Measurements from ENCODE around the gene VPS13D. TPM values are rescaled to one million over a fixed set of nuclear protein-coding genes. Genes with fewer than 3 reads are reported as not detected.
A peak's percentile ranks its signal among the peaks of the same experiment; 100 is the strongest.

VPS13D gene
- total and polyA plus RNA-seq, 4 donors = 10.2 to 68.3 (median 12.6) TPM

GRCh38 chr1:12231276-12231595 lies 1.4 kb downstream of the VPS13D start:
- Histone ChIP-seq H3K4me3 (ENCODE audit: low read depth in 1 of 3, low read length in 3 of 3) (peak overlapping the region; percentile 91 to 100 (median 94)), H3K9me3 (ENCODE audit: control insufficient read depth in 4 of 4, low read length in 3 of 4) (no peaks in the 10 kb centered on the region), H3K36me3 (ENCODE audit: control insufficient read depth in 4 of 4, insufficient read depth in 3 of 4, low read depth in 1 of 4, low read length in 3 of 4) (peaks cover 0 to 10% (median 4%) of the 10 kb centered on the region in 4 donors), H3K9ac (ENCODE audit: low read depth in 1 of 2, low read length in 2 of 2) (peak overlapping the region; percentile 27 to 66), H3K27me3 (ENCODE audit: control insufficient read depth in 4 of 4, insufficient read depth in 4 of 4, low read length in 3 of 4) (no peaks in the 10 kb centered on the region), H3K4me1 (ENCODE audit: control insufficient read depth in 4 of 4, insufficient read depth in 4 of 4, low read length in 3 of 4) (peaks cover 7 to 19% (median 14%) of the 10 kb centered on the region in 4 donors), H3K27ac (ENCODE audit: low read depth in 1 of 2, low read length in 2 of 2) (peak overlapping the region; percentile 92 to 95)
- 15% methylated on average over 4 of the region's 4 CpGs for WGBS
- TF ChIP-seq, protein P1, sequence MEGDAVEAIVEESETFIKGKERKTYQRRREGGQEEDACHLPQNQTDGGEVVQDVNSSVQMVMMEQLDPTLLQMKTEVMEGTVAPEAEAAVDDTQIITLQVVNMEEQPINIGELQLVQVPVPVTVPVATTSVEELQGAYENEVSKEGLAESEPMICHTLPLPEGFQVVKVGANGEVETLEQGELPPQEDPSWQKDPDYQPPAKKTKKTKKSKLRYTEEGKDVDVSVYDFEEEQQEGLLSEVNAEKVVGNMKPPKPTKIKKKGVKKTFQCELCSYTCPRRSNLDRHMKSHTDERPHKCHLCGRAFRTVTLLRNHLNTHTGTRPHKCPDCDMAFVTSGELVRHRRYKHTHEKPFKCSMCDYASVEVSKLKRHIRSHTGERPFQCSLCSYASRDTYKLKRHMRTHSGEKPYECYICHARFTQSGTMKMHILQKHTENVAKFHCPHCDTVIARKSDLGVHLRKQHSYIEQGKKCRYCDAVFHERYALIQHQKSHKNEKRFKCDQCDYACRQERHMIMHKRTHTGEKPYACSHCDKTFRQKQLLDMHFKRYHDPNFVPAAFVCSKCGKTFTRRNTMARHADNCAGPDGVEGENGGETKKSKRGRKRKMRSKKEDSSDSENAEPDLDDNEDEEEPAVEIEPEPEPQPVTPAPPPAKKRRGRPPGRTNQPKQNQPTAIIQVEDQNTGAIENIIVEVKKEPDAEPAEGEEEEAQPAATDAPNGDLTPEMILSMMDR (IDR thresholded peaks at IDR 0.05; ENCODE audit: low read depth, low read length, missing input control) = no peak
- no peak for TF ChIP-seq RXRA (IDR thresholded peaks at IDR 0.05)
- TF ChIP-seq SP1 (IDR thresholded peaks at IDR 0.05) = no peak
- TF ChIP-seq HNF4G (IDR thresholded peaks at IDR 0.05) = no peak
- TF ChIP-seq, protein P2, sequence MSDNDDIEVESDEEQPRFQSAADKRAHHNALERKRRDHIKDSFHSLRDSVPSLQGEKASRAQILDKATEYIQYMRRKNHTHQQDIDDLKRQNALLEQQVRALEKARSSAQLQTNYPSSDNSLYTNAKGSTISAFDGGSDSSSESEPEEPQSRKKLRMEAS (IDR thresholded peaks at IDR 0.05) = no peak
- no peak for TF ChIP-seq ZBTB33 (IDR thresholded peaks at IDR 0.05)
- TF ChIP-seq EGR1 (IDR thresholded peaks at IDR 0.05; ENCODE audit: low read depth in 2 of 2) = no peak
- no peak for TF ChIP-seq HNF4A (conservative IDR thresholded peaks at IDR 0.05)
- no peak for TF ChIP-seq JUND (IDR thresholded peaks at IDR 0.05)
- DNase-seq (ENCODE audit: low spot score) = no peak

DNA sequence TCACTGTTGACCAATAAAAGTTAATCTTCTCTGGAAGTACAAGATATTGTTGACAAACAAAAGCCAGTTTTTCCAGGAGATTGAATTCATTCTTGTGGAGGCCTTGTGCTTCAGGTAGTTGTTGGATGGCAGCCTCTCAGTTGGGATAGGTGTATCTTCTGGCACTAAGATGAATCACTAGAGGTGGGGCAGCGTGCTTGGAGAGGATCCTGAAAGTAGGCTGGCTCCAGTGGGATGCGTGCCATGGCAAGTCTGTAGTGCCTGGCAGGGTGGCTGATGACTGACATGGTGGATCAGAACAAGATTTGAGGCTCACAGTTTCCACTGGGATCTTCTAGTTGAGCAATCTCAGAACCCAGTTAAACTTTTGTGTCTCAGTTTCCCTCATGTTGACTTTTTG lies 2.4 kb downstream of the VPS13D start:
- no peaks in the 10 kb centered on the region for H3K27me3 ChIP-seq (ENCODE audit: control insufficient read depth in 4 of 4, insufficient read depth in 4 of 4, low read length in 3 of 4)
- 36% methylated on average over 2 of the region's 2 CpGs for WGBS
- peaks cover 7 to 19% (median 14%) of the 10 kb centered on the region in 4 donors for H3K4me1 ChIP-seq (ENCODE audit: control insufficient read depth in 4 of 4, insufficient read depth in 4 of 4, low read length in 3 of 4)
- H3K27ac ChIP-seq (ENCODE audit: low read depth in 1 of 2, low read length in 2 of 2) = no peak overlapping the region
- H3K9ac ChIP-seq (ENCODE audit: low read depth in 1 of 2, low read length in 2 of 2) = no peak overlapping the region
- H3K4me3 ChIP-seq (ENCODE audit: low read depth in 1 of 3, low read length in 3 of 3) = no peak overlapping the region
- no peaks in the 10 kb centered on the region for H3K9me3 ChIP-seq (ENCODE audit: control insufficient read depth in 4 of 4, low read length in 3 of 4)
- no peak for TF ChIP-seq EGR1 (IDR thresholded peaks at IDR 0.05; ENCODE audit: low read depth in 2 of 2)
- TF ChIP-seq YY1 (IDR thresholded peaks at IDR 0.05) = no peak
- TF ChIP-seq RAD21 (IDR thresholded peaks at IDR 0.05) = no peak
- TF ChIP-seq HNF4A (conservative IDR thresholded peaks at IDR 0.05) = no peak
- no peak for TF ChIP-seq TAF1 (conservative IDR thresholded peaks at IDR 0.05)
- TF ChIP-seq JUND (IDR thresholded peaks at IDR 0.05) = no peak
- no peak for TF ChIP-seq ZBTB33 (IDR thresholded peaks at IDR 0.05)
- TF ChIP-seq HNF4G (IDR thresholded peaks at IDR 0.05) = no peak
- no peak for TF ChIP-seq NR2F2 (IDR thresholded peaks at IDR 0.05)
- TF ChIP-seq REST (IDR thresholded peaks at IDR 0.05) = no peak
- TF ChIP-seq GABPA (IDR thresholded peaks at IDR 0.05 in 1 of 2, conservative IDR thresholded peaks at IDR 0.05 in 1 of 2) = no peak
- TF ChIP-seq, protein P1 (IDR thresholded peaks at IDR 0.05; ENCODE audit: low read depth, low read length, missing input control) = no peak
- no peak for TF ChIP-seq FOXA2 (IDR thresholded peaks at IDR 0.05)
- TF ChIP-seq, protein P2 (IDR thresholded peaks at IDR 0.05) = no peak
- DNase-seq (ENCODE audit: low spot score) = no peak
- peaks cover 0 to 13% (median 6%) of the 10 kb centered on the region in 4 donors for H3K36me3 ChIP-seq (ENCODE audit: control insufficient read depth in 4 of 4, insufficient read depth in 3 of 4, low read depth in 1 of 4, low read length in 3 of 4)

All from liver (tissue), 9 donors.